PFSK-1 (cell line): ENCODE data around the gene CCDC170. TPM values are rescaled to one million over a fixed set of nuclear protein-coding genes. Genes with fewer than 3 reads are reported as not detected.

Source experiments
- FOXP2 ChIP-seq: optimal IDR thresholded peaks from 2 replicates; pipeline ENCODE3; 2011; ENCODE audit warnings: borderline replicate concordance, control low read depth, inconsistent platforms; ENCODE audit not compliant: insufficient read depth; ENCODE audit errors: extremely low read length, extremely low read depth
- POLR2AphosphoS5 ChIP-seq: IDR thresholded peaks from 2 replicates; pipeline ENCODE4 v1.6.1; 2012; ENCODE audit warnings: low read depth, mild to moderate bottlenecking, control low read depth, low read length, moderate library complexity
- SIN3A ChIP-seq: IDR thresholded peaks from 2 replicates; pipeline ENCODE4 v1.6.1; 2012; ENCODE audit warnings: mild to moderate bottlenecking, low read length, moderate library complexity, borderline replicate concordance; ENCODE audit not compliant: insufficient read depth
- TAF1 ChIP-seq: IDR thresholded peaks from 2 replicates; pipeline ENCODE4 v1.6.1; 2012; ENCODE audit warnings: low read length, control low read depth, borderline replicate concordance; ENCODE audit not compliant: insufficient read depth
- polyA plus RNA-seq: library from polyadenylated mRNA; unstranded; fragments of >200 nt; gene quantifications from one replicate; pipeline ENCODE4 v1.2.1, GENCODE V29; 2012; ENCODE audit warnings: low read depth, missing spikeins; ENCODE audit not compliant: insufficient read length
- TF ChIP-seq, protein P1 (sequence below), 2 experiments: IDR thresholded peaks; 2 replicates each; pipeline versions ENCODE4 v1.6.1 to v1.8.0; 2011 to 2012; ENCODE audit warnings: low read depth in 2 of 2, low read length in 2 of 2, control low read depth in 1 of 2, inconsistent platforms in 1 of 2, mild to moderate bottlenecking in 1 of 2, moderate library complexity in 1 of 2; ENCODE audit not compliant: insufficient read depth in 1 of 2

Gene CCDC170, protein sequence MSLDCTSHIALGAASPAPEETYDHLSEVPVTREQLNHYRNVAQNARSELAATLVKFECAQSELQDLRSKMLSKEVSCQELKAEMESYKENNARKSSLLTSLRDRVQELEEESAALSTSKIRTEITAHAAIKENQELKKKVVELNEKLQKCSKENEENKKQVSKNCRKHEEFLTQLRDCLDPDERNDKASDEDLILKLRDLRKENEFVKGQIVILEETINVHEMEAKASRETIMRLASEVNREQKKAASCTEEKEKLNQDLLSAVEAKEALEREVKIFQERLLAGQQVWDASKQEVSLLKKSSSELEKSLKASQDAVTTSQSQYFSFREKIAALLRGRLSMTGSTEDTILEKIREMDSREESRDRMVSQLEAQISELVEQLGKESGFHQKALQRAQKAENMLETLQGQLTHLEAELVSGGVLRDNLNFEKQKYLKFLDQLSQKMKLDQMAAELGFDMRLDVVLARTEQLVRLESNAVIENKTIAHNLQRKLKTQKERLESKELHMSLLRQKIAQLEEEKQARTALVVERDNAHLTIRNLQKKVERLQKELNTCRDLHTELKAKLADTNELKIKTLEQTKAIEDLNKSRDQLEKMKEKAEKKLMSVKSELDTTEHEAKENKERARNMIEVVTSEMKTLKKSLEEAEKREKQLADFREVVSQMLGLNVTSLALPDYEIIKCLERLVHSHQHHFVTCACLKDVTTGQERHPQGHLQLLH
- polyA plus RNA-seq, result not detected

DNA sequence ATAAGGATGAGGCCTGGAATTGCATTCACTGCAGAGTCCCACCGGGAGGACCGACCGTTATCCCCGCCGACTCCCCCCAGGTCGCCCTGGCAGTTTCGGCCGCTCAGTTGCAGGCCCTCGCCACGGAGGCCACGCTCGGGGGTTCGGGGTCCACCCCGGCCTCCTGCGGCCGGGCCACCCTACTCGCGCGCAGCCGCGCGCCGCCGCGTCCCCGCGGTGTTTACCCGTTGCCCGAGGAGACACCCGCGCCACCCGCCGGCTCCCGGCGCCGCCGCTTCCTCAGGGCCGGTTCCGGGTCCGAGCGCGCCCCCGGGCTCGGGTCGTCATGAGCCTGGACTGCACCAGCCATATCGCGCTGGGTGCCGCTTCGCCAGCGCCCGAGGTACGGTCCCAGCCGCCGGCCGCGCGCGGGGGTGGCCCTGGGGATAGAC is at the start of gene CCDC170:
TSS of gene CCDC170 (plus strand) at position 214 of the 431 bp plus-strand sequence. CDS start at position 326, 112 bp downstream.
- TF ChIP-seq FOXP2 (no peak), SIN3A (no peak), TAF1 (no peak), POLR2AphosphoS5 (no peak)
- TF ChIP-seq, protein P1, sequence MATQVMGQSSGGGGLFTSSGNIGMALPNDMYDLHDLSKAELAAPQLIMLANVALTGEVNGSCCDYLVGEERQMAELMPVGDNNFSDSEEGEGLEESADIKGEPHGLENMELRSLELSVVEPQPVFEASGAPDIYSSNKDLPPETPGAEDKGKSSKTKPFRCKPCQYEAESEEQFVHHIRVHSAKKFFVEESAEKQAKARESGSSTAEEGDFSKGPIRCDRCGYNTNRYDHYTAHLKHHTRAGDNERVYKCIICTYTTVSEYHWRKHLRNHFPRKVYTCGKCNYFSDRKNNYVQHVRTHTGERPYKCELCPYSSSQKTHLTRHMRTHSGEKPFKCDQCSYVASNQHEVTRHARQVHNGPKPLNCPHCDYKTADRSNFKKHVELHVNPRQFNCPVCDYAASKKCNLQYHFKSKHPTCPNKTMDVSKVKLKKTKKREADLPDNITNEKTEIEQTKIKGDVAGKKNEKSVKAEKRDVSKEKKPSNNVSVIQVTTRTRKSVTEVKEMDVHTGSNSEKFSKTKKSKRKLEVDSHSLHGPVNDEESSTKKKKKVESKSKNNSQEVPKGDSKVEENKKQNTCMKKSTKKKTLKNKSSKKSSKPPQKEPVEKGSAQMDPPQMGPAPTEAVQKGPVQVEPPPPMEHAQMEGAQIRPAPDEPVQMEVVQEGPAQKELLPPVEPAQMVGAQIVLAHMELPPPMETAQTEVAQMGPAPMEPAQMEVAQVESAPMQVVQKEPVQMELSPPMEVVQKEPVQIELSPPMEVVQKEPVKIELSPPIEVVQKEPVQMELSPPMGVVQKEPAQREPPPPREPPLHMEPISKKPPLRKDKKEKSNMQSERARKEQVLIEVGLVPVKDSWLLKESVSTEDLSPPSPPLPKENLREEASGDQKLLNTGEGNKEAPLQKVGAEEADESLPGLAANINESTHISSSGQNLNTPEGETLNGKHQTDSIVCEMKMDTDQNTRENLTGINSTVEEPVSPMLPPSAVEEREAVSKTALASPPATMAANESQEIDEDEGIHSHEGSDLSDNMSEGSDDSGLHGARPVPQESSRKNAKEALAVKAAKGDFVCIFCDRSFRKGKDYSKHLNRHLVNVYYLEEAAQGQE (IDR thresholded peaks at IDR 0.05; ENCODE audit: insufficient read depth in 1 of 2, low read depth in 2 of 2, low read length in 2 of 2), result no peak

DNA sequence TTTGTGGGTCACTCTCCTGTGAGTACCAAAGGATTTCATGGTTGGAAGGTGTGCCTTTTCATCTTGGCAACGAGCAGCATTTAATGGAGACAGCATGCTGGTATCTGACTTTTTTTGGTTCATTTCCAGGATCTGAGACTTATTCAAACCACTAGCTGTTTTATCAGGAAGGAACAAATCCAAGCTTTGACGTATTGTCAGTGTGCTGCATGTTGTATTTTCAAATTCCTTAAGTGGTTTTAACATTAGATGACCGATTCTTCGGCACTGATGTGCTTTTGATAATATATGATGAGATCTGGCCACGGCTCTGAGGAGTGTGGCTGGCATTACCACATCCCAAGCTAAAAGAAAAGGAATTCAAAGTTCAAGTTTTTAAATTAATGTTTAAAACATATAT is 48.3 kb upstream of the CCDC170 start:
- no peak for TF ChIP-seq TAF1
- no peak for TF ChIP-seq SIN3A
- no peak for TF ChIP-seq FOXP2
- TF ChIP-seq, protein P1 (IDR thresholded peaks at IDR 0.05; ENCODE audit: insufficient read depth in 1 of 2, low read depth in 2 of 2, low read length in 2 of 2), result no peak
- no peak for TF ChIP-seq POLR2AphosphoS5

DNA sequence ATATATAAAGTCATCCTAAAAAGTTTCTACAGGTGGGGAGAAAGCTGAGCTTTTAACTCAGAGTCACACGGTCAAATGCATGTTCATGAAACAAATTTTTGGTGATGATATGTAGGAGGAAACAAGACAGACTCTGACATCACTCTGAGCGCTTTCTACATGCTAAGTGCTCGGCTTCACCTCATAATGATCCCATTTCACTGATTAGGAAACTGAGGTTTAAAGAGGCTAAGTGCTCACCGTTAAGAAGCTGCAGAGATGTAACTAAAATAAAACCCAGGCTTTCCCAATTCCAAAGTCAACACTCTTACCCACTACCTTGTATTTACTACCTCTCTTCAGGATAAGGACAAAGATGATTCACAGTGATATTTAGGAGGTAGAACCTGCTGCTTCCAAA is 46.6 kb upstream of the CCDC170 start:
- TF ChIP-seq SIN3A, result no peak
- no peak for TF ChIP-seq POLR2AphosphoS5
- no peak for TF ChIP-seq TAF1

DNA sequence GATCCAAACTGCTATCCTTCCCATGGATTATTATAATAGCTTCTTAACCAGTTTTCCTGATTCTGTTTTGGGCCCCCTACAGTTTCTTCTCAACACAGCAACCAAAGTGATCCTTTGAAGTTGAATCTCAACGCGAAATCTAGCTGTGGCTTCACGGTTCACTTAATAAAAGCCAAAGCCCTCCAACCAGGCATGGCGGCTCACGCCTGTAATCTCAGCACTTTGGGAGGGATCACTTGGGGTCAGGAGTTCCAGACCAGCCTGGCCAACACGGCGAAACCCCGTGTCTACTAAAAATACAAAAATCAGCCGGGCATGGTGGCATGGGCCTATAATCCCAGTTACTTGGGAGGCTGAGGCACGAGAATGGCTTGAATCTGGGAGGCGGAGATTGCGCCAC is 45.2 kb upstream of the CCDC170 start:
- no peak for TF ChIP-seq POLR2AphosphoS5
- no peak for TF ChIP-seq SIN3A
- TF ChIP-seq FOXP2, result no peak
- TF ChIP-seq TAF1, result no peak
- TF ChIP-seq, protein P1 (IDR thresholded peaks at IDR 0.05; ENCODE audit: insufficient read depth in 1 of 2, low read depth in 2 of 2, low read length in 2 of 2), result no peak

DNA sequence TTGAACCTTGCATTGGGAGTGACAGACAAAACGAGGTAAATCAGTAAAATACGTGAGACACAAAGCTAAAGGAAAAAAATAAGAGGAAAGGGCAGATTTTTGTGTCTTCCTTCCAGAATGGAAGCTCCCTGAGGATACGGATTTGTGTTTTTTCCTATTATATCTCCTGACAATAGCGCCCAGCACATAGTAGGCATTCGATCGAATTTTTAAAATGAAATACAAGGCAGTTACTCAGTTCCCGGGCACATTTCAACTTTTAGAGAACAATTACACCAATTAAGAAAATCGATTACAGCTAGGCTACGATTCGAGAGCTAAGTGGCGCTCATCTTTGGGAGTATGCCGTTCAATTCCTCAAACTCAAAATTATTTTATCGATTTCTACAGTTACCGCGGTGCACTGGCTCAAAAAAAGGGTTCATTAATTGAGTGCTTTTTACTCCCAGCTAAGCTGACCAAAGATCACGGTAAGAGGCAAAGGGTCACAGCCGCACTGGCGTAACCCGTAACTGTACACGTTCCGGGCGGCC is 42.3 kb upstream of the CCDC170 start:
- TF ChIP-seq FOXP2, result no peak

DNA sequence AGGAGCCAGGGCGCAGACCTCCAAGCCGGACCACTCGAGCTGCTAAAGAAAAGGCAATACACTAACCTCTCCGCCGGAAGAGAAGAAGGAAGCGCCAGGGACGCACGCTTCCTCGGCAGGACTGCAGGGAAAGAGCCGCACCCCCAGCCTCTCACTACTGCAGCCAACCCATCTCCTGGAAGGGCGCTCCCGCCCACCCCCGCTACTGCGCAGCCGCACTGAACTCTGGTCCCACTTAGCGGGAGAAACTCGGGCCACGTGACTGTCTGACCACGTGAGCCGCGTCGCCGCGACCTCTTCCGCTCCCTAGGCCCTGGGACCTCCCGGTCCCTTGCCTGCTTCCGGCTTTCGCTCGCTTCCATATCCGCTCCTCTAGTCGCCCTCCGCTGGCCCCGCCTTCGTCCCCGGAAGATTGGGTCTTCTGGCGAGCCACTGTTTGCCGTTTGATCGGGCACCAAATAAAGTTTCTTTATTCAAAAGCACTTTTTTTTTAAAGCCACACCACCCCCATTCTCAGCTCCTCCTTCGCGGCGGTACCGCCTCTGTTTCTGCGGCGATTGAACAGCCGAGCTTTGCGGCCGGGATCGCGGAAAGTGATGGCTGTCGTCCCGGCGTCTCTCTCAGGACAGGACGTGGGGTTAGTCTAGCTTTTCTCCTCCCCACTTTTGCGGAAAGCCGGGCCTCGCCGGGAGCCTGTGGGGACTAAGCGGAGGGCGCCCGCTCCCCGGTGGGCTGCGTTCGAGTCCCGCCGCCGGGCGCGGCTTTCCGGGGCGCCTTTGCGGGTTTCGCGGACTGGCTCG is 41.7 kb upstream of the CCDC170 start, which contains the start of gene RMND1:
TSS of gene RMND1 (minus strand) at position 177 of the 800 bp plus-strand sequence. CDS start 6,315 bp downstream, outside the sequence.
- peak; percentile 90 for TF ChIP-seq FOXP2
- peak; percentile 96 for TF ChIP-seq SIN3A
- TF ChIP-seq, protein P1 (IDR thresholded peaks at IDR 0.05; ENCODE audit: insufficient read depth in 1 of 2, low read depth in 2 of 2, low read length in 2 of 2), result peak; percentile 28 to 53; a peak in 2 of 4 replicates
- peak; percentile 89; the same call in 1 of the 2 replicates for TF ChIP-seq TAF1
- TF ChIP-seq POLR2AphosphoS5, result peak; percentile 87
